Activated CD8-positive, alpha-beta T cell treated with anti-CD3 and anti-CD28 coated beads for 36 hours (primary cell): ENCODE measurements around the gene COPZ1. TPM values are rescaled to one million over a fixed set of nuclear protein-coding genes. Genes with fewer than 3 reads are reported as not detected.
A peak's percentile ranks its signal among the peaks of the same experiment; 100 is the strongest.

Experiments
- ATAC-seq: fragments of 200-7000 bp; cut with Tn5 transposase; one replicate; pipeline ENCODE4 v1.10.0; 2021; ENCODE audit warnings: mild to moderate bottlenecking, moderate library complexity
- CTCF ChIA-PET: fragments of 350-600 bp; sonication (Branson Sonifier 250); formaldehyde crosslinking; loops from one replicate; lab custom pipeline; 2021; ENCODE audit warnings: antibody characterized with exemption; lab: Charles Lee
- POLR2A ChIA-PET: fragments of 350-600 bp; sonication (Branson Sonifier 250); formaldehyde crosslinking; loops from one replicate; lab custom pipeline; 2021; ENCODE audit warnings: antibody characterized with exemption; lab: Charles Lee
- DNase-seq: peaks from one replicate; pipeline ENCODE4 v3.0.0-alpha.2; 2020
- H3K27ac Mint-ChIP-seq: one replicate; pipeline ENCODE4 v1.8.0; 2021; ENCODE audit warnings: mild to moderate bottlenecking, mixed read lengths
- H3K27me3 Mint-ChIP-seq: one replicate; pipeline ENCODE4 v1.8.0; 2021; ENCODE audit warnings: mixed read lengths
- H3K36me3 Mint-ChIP-seq: one replicate; pipeline ENCODE4 v1.8.0; 2021; ENCODE audit warnings: low read depth, mixed read lengths
- H3K4me1 Mint-ChIP-seq: one replicate; pipeline ENCODE4 v1.8.0; 2021; ENCODE audit warnings: low read depth, mixed read lengths
- H3K4me3 Mint-ChIP-seq: one replicate; pipeline ENCODE4 v1.8.0; 2021; ENCODE audit warnings: mild to moderate bottlenecking, moderate library complexity, mixed read lengths
- H3K9me3 Mint-ChIP-seq: one replicate; pipeline ENCODE4 v1.8.0; 2021; ENCODE audit warnings: mixed read lengths
- intact Hi-C: fragments of 100-400 bp; cut with micrococcal nuclease; formaldehyde crosslinking; loops from one replicate; pipeline ENCODE4 v1.10.0; 2022
- microRNA-seq: library from miRNA; unstranded; fragments of <30 nt; microRNA quantifications from one replicate; pipeline ENCODE4 v1.2.0, GENCODE V29; 2022; ENCODE audit warnings: borderline microRNAs expressed, borderline replicate concordance
- total RNA-seq, 2 experiments: library from RNA; stranded (reverse); gene quantifications; one replicate each; pipeline ENCODE4 v1.2.3, GENCODE V29; 2021
- TF ChIP-seq, protein P1 (sequence below): fragments of 200-600 bp; IDR thresholded peaks from one replicate; pipeline ENCODE4 v1.8.0; 2022; ENCODE audit warnings: antibody characterized with exemption, mild to moderate bottlenecking

The COPZ1 gene
- total RNA-seq, 2 experiments from 2014 or later, result 75.8 to 78.4 TPM

- ChIA-PET CTCF (interaction anchor here (0.6 to 12.3 kb wide), 56 partner anchors 7 to 294 kb away, joined by 3 to 479 read pairs (median 5); partner anchors contain the start of genes CBX5, COPZ1, GTSF1 and ITGA5), POLR2A (interaction anchor here (0.6 to 2.3 kb wide), 13 partner anchors 9 to 113 kb away, joined by 3 to 13 read pairs (median 7); partner anchors contain the start of genes ITGA5 and NCKAP1L)
- TF ChIP-seq, protein P1, sequence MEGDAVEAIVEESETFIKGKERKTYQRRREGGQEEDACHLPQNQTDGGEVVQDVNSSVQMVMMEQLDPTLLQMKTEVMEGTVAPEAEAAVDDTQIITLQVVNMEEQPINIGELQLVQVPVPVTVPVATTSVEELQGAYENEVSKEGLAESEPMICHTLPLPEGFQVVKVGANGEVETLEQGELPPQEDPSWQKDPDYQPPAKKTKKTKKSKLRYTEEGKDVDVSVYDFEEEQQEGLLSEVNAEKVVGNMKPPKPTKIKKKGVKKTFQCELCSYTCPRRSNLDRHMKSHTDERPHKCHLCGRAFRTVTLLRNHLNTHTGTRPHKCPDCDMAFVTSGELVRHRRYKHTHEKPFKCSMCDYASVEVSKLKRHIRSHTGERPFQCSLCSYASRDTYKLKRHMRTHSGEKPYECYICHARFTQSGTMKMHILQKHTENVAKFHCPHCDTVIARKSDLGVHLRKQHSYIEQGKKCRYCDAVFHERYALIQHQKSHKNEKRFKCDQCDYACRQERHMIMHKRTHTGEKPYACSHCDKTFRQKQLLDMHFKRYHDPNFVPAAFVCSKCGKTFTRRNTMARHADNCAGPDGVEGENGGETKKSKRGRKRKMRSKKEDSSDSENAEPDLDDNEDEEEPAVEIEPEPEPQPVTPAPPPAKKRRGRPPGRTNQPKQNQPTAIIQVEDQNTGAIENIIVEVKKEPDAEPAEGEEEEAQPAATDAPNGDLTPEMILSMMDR, result peak; percentile 92
- Mint-ChIP-seq H3K4me3 (no peak overlapping the region), H3K27me3 (no peaks in the 10 kb centered on the region), H3K36me3 (peaks cover 33% of the 10 kb centered on the region), H3K9me3 (no peaks in the 10 kb centered on the region), H3K4me1 (peaks cover 5% of the 10 kb centered on the region), H3K27ac (no peak overlapping the region)
- intact Hi-C loops, result loop anchor here (1.0 kb wide), 1 partner anchor 40 kb away; no protein-coding TSS in a partner anchor
- peak; percentile 93 for DNase-seq
- peak; percentile 97 for ATAC-seq
Observed at GRCh38 chr12:54398995-54399793, 74.3 kb downstream of the COPZ1 start.

GRCh38 chr12:54401119-54401518 is 76.2 kb downstream of the COPZ1 start:
- ChIA-PET POLR2A (interaction anchor here (0.6 to 2.3 kb wide), 2 partner anchors 36 to 39 kb away, joined by 3 to 13 read pairs; no protein-coding TSS in a partner anchor), CTCF (interaction anchor here (2.8 to 12.3 kb wide), 7 partner anchors 14 to 97 kb away, joined by 14 to 479 read pairs (median 74); partner anchors contain the start of genes ITGA5, NCKAP1L and ZNF385A)
- Mint-ChIP-seq H3K27ac (no peak overlapping the region), H3K4me1 (peaks cover 5% of the 10 kb centered on the region), H3K4me3 (no peak overlapping the region), H3K9me3 (no peaks in the 10 kb centered on the region), H3K36me3 (peaks cover 39% of the 10 kb centered on the region), H3K27me3 (no peaks in the 10 kb centered on the region)
- ATAC-seq (no peak), DNase-seq (no peak)
- intact Hi-C loops, result no loop called here
- TF ChIP-seq, protein P1, result no peak

Small RNA genes within 50 kb of the gene (microRNA-seq; reads per million reads assigned to microRNA genes)
- 121 reads per million, percentile 70 among the genes with 10 or more reads in this experiment for gene MIR148B

Other genes starting within 250 kb of the COPZ1 start
- gene SMUG1, start 136.1 kb upstream of the COPZ1 start, total RNA-seq, result 10 to 100 TPM; 20.1 to 23.9 TPM
- 100 to 1,000 TPM; 125 to 128 TPM for gene CBX5, start 45.0 kb upstream of the COPZ1 start, total RNA-seq
- gene HNRNPA1, start 44.4 kb upstream of the COPZ1 start, total RNA-seq, result 1,000 to 10,000 TPM; 2,224 to 2,338 TPM
- not detected for gene NFE2, start 24.1 kb upstream of the COPZ1 start, total RNA-seq
- not detected for gene GPR84, start 39.4 kb downstream of the COPZ1 start, total RNA-seq
- gene ZNF385A, start 59.6 kb downstream of the COPZ1 start, total RNA-seq, result 1 to 10 TPM; 1.1 to 2.5 TPM
- gene ITGA5, start 94.1 kb downstream of the COPZ1 start, total RNA-seq, result 10 to 100 TPM; 35.2 to 36.6 TPM
- 1 to 10 TPM; 6.9 to 9.4 TPM for gene GTSF1, start 148.5 kb downstream of the COPZ1 start, total RNA-seq
- gene NCKAP1L, start 172.6 kb downstream of the COPZ1 start, total RNA-seq, result 10 to 100 TPM; 87.6 to 92.9 TPM
- 1 to 10 TPM; 5.2 to 5.6 TPM for gene PDE1B, start 224.5 kb downstream of the COPZ1 start, total RNA-seq